ENCODE measurements around the gene SIPA1L3.

SIPA1L3 gene

GRCh38 chr19:37950471-37951175 is 43.6 kb downstream of the SIPA1L3 start:
- no peak for DNase-seq

GRCh38 chr19:37951816-37952210 is 44.8 kb downstream of the SIPA1L3 start:
- DNase-seq: no peak

GRCh38 chr19:37953171-37953917 is 46.3 kb downstream of the SIPA1L3 start:
- no peak for DNase-seq

GRCh38 chr19:37953918-37954303 is 46.9 kb downstream of the SIPA1L3 start:
- no peak for DNase-seq

GRCh38 chr19:37954421-37954874 is 47.4 kb downstream of the SIPA1L3 start:
- no peak for DNase-seq

- no peak for DNase-seq
Observed at GRCh38 chr19:37955986-37956385, 49.0 kb downstream of the SIPA1L3 start.

- no peak for DNase-seq
Observed at GRCh38 chr19:37957176-37957575, 50.2 kb downstream of the SIPA1L3 start.

GRCh38 chr19:37959665-37960114 is 52.7 kb downstream of the SIPA1L3 start:
- DNase-seq: no peak

- DNase-seq: no peak
Observed at GRCh38 chr19:37961198-37961597, 54.2 kb downstream of the SIPA1L3 start.

GRCh38 chr19:37963190-37963936 is 56.4 kb downstream of the SIPA1L3 start:
- DNase-seq: no peak

- no peak for DNase-seq
Observed at GRCh38 chr19:37964109-37964508, 57.1 kb downstream of the SIPA1L3 start.

GRCh38 chr19:37966211-37966661 is 59.2 kb downstream of the SIPA1L3 start:
- no peak for DNase-seq

GRCh38 chr19:37966662-37967231 is 59.7 kb downstream of the SIPA1L3 start:
- DNase-seq: no peak

GRCh38 chr19:37969695-37970094 is 62.7 kb downstream of the SIPA1L3 start:
- no peak for DNase-seq

- no peak for DNase-seq
Observed at GRCh38 chr19:37970699-37971098, 63.7 kb downstream of the SIPA1L3 start.

- no peak for DNase-seq
Observed at GRCh38 chr19:37972803-37973202, 65.8 kb downstream of the SIPA1L3 start.

- no peak for DNase-seq
Observed at GRCh38 chr19:37973666-37974065, 66.7 kb downstream of the SIPA1L3 start.

GRCh38 chr19:37975071-37975470 is 68.1 kb downstream of the SIPA1L3 start:
- no peak for DNase-seq

- no peak for DNase-seq
Observed at GRCh38 chr19:37975596-37976515, 68.8 kb downstream of the SIPA1L3 start.

- DNase-seq: no peak
Observed at GRCh38 chr19:37977391-37977790, 70.4 kb downstream of the SIPA1L3 start.

GRCh38 chr19:37977992-37978391 is 71.0 kb downstream of the SIPA1L3 start:
- DNase-seq: no peak

- no peak for DNase-seq
Observed at GRCh38 chr19:37979547-37980082, 72.6 kb downstream of the SIPA1L3 start.
